ENCODE measurements around the gene STAM.

STAM gene

DNA sequence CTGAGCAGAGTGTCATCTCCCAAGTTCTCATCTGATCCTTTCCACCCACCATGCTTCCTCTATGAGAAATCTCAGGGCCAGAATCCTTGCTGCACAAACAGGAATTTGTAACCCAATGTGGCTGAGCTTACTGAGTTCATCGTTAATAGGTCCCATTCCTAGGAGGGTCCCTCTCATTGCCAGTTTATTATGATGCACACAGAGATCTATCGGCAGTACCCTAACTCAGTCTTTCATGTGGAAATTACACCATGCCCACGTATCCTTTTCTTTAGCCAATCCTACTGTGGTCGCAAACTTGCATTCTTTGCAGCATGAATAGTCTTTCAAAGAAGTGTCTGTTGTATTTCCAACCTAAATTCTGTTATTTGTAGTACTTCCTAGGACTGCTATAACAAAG is 120.2 kb downstream of the STAM start:
- no peak for TF ChIP-seq FOXP2 (optimal IDR thresholded peaks at IDR 0.05; ENCODE audit: borderline replicate concordance, extremely low read depth, extremely low read length, insufficient read depth)
- TF ChIP-seq POLR2AphosphoS5 (IDR thresholded peaks at IDR 0.05; ENCODE audit: low read depth, low read length) = no peak
- TF ChIP-seq SIN3A (IDR thresholded peaks at IDR 0.05; ENCODE audit: borderline replicate concordance, insufficient read depth, low read length) = no peak
- TF ChIP-seq TAF1 (IDR thresholded peaks at IDR 0.05; ENCODE audit: borderline replicate concordance, insufficient read depth, low read length) = no peak
- TF ChIP-seq, protein P1, sequence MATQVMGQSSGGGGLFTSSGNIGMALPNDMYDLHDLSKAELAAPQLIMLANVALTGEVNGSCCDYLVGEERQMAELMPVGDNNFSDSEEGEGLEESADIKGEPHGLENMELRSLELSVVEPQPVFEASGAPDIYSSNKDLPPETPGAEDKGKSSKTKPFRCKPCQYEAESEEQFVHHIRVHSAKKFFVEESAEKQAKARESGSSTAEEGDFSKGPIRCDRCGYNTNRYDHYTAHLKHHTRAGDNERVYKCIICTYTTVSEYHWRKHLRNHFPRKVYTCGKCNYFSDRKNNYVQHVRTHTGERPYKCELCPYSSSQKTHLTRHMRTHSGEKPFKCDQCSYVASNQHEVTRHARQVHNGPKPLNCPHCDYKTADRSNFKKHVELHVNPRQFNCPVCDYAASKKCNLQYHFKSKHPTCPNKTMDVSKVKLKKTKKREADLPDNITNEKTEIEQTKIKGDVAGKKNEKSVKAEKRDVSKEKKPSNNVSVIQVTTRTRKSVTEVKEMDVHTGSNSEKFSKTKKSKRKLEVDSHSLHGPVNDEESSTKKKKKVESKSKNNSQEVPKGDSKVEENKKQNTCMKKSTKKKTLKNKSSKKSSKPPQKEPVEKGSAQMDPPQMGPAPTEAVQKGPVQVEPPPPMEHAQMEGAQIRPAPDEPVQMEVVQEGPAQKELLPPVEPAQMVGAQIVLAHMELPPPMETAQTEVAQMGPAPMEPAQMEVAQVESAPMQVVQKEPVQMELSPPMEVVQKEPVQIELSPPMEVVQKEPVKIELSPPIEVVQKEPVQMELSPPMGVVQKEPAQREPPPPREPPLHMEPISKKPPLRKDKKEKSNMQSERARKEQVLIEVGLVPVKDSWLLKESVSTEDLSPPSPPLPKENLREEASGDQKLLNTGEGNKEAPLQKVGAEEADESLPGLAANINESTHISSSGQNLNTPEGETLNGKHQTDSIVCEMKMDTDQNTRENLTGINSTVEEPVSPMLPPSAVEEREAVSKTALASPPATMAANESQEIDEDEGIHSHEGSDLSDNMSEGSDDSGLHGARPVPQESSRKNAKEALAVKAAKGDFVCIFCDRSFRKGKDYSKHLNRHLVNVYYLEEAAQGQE (IDR thresholded peaks at IDR 0.05; ENCODE audit: insufficient read depth in 1 of 2, low read depth in 2 of 2, low read length in 2 of 2) = no peak

DNA sequence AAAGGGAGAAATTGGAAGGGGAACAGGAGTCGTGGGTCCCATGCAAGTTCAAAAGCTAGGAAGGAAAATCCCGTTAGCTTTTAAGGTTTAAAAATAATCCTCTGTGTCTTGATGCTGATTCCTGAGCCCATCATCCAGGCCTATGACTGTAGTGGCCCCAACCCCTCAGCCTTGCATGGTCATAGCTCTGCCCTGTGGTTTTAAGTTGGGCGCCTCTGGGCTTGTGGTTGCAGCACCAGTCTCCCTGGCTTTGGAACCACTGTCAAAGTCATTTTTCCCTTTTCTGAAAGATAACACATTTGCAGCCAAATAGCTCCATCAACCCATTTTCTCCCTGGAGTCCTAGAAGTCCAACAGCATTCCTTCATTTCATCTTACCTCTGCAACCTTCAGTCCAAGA is 121.7 kb downstream of the STAM start:
- no peak for TF ChIP-seq FOXP2 (optimal IDR thresholded peaks at IDR 0.05; ENCODE audit: borderline replicate concordance, extremely low read depth, extremely low read length, insufficient read depth)
- no peak for TF ChIP-seq SIN3A (IDR thresholded peaks at IDR 0.05; ENCODE audit: borderline replicate concordance, insufficient read depth, low read length)
- TF ChIP-seq POLR2AphosphoS5 (IDR thresholded peaks at IDR 0.05; ENCODE audit: low read depth, low read length) = no peak
- TF ChIP-seq TAF1 (IDR thresholded peaks at IDR 0.05; ENCODE audit: borderline replicate concordance, insufficient read depth, low read length) = no peak
- TF ChIP-seq, protein P1 (IDR thresholded peaks at IDR 0.05; ENCODE audit: insufficient read depth in 1 of 2, low read depth in 2 of 2, low read length in 2 of 2) = no peak

Data from PFSK-1 (cell line).